Embryonic facial prominence (tissue), 1 donor: ENCODE results near the gene LEF1.

ENCODE experiments used
- DNase-seq: peaks from one replicate; pipeline ENCODE4 v3.0.0-alpha.2; 2016; ENCODE audit errors: extremely low spot score

The LEF1 gene

DNA sequence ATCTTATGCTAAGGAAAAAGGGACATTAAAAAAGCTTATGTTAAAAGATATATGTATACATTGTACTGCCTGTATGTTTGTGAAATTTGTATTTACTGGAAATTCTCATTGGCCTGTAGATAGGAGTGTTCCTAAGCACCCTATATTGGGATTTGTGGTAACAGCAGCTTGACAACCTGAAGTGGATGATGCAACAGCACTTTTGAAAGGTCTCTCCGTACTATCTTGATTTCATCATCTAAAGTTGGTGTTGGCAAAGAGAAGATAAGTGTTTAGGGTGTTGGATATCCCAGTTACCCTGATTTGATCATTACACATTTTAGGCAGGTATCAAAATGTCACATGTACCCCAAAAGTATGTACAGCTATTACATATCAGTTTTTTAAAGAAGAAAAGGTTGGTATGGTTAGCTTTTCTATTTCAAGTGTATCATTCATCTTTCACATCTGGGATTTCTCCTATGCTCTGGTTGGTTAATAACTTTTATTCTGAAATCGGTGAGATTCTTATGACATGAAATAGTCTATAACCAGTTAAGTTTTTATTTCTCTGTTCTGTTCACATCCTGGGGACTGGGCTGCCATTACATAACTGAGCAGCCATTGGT, 168.7 kb downstream of the LEF1 start:
- DNase-seq = no peak

DNA sequence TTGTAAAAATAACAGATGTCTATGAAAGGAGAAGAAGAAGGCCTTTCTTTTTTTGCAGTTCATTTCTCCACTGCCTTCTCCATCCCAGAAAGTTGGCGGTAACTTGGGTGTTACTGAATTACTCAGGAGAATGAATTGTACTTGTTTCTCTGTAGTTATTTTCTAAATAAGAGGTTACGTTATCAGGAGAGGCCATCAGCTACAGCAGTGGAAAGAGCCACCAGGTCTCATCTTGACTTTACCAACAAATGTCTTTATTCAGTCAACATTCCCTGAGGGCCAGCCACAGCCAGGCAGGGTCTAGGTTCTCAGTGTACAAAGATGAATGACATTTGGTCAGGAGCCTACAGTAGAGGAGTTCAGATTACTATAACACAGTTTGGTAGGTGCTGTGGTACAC, 170.9 kb downstream of the LEF1 start:
- no peak for DNase-seq
